ENCODE data around the gene TRIM46. TPM values are rescaled to one million over a fixed set of nuclear protein-coding genes. Genes with fewer than 3 reads are reported as not detected.

The TRIM46 gene
- total RNA-seq, 4 donors from 2014 or later, result 0.35 to 1.9 (median 0.40) TPM; not detected in 1

DNA sequence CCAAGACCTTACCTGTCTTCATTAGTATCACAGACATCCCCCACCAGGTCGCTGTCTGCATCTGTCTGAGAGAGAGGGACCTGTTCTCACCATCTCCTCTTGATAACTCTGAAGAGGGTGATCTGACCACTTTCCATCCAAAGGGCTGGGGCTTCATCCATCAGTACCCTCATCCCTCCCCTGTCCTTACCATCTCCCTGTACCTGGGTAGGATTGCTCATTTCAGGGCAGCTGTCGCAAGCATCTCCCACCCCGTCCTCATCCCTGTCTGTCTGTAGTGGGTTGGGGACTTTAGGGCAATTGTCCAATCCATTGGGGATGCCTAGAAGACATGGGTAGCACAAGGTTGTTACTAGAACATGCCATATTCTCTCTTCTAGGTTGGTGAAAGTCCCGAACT, 26.1 kb downstream of the TRIM46 start:
- no peak overlapping the region for H3K4me3 ChIP-seq
- peaks cover 0 to 63% of the 10 kb centered on the region in 2 donors for H3K36me3 ChIP-seq
- ATAC-seq, result no peak

DNA sequence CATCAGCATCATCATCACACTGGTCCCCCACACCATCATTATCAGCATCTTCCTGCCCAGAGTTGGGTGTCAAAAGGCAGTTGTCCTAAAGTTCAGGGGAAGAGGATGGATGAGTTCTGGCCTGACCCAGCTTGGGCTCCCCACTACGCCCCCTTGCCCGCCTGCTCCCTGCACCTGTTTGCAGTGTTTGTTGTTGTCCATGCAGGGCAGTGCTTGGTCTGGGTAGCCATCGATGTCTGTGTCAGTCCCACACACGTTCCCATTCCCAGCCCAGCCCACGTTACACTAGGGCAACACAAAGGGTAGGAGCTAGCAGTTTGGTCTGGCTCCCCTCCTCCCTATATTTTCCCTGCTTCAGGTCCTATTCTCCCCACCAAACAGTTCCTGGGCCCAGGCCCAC, 27.3 kb downstream of the TRIM46 start:
- no peak for ATAC-seq
- Histone ChIP-seq H3K36me3 (peaks cover 0 to 66% of the 10 kb centered on the region in 2 donors), H3K27ac (no peak overlapping the region), H3K4me3 (no peak overlapping the region), H3K9me3 (no peaks in the 10 kb centered on the region), H3K4me1 (peaks cover 0 to 23% (median 2%) of the 10 kb centered on the region in 3 donors), H3K27me3 (no peaks in the 10 kb centered on the region)
- 69 to 86% methylated on average over 4 to 5 of the region's 5 CpGs for WGBS, 2 donors (ENCODE audit: low coverage in 1 of 2)
- TF ChIP-seq EP300 (IDR thresholded peaks at IDR 0.05) (no peak), POLR2A (IDR thresholded peaks at IDR 0.05) (no peak), POLR2AphosphoS5 (IDR thresholded peaks at IDR 0.05) (no peak)
- TF ChIP-seq, protein P1, sequence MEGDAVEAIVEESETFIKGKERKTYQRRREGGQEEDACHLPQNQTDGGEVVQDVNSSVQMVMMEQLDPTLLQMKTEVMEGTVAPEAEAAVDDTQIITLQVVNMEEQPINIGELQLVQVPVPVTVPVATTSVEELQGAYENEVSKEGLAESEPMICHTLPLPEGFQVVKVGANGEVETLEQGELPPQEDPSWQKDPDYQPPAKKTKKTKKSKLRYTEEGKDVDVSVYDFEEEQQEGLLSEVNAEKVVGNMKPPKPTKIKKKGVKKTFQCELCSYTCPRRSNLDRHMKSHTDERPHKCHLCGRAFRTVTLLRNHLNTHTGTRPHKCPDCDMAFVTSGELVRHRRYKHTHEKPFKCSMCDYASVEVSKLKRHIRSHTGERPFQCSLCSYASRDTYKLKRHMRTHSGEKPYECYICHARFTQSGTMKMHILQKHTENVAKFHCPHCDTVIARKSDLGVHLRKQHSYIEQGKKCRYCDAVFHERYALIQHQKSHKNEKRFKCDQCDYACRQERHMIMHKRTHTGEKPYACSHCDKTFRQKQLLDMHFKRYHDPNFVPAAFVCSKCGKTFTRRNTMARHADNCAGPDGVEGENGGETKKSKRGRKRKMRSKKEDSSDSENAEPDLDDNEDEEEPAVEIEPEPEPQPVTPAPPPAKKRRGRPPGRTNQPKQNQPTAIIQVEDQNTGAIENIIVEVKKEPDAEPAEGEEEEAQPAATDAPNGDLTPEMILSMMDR (IDR thresholded peaks at IDR 0.05), result no peak

More for the DNA sequence above, 26.1 kb downstream of the TRIM46 start:
- no peak overlapping the region for H3K27ac ChIP-seq
- no peaks in the 10 kb centered on the region for H3K9me3 ChIP-seq
- H3K4me1 ChIP-seq, result peaks cover 0 to 24% (median 3%) of the 10 kb centered on the region in 3 donors
- WGBS, 2 donors (ENCODE audit: low coverage in 1 of 2), result 79 to 92% methylated on average over 2 to 4 of the region's 4 CpGs
- H3K27me3 ChIP-seq, result no peaks in the 10 kb centered on the region
- TF ChIP-seq, protein P1 (IDR thresholded peaks at IDR 0.05), result no peak
- TF ChIP-seq POLR2AphosphoS5 (IDR thresholded peaks at IDR 0.05) (no peak), POLR2A (IDR thresholded peaks at IDR 0.05) (no peak), EP300 (IDR thresholded peaks at IDR 0.05) (no peak)

DNA sequence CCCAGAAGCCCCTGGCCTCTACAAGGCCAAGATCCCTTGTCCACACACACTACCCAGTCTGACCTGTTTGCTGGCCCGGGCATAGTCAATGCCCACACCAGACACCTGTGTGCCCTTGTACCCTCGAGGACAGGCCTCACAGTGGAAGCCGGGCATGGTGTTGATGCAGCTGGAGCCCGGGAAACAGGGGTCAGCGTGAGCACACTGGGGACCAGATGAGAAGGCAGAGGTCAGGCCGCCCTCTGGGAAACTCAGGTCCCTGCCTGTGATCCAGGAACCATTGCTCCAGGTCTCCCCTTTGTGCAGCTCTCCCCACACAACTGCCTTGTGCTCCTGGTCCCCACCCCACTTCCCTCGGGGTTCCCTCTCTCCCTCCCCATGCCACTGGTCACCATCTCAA, 28.5 kb downstream of the TRIM46 start:
- 83 to 100% methylated on average over 1 of the region's 7 CpGs for whole genome bisulfite sequencing, 2 donors (ENCODE audit: low coverage in 1 of 2)
- H3K4me1 ChIP-seq, result peaks cover 0 to 23% (median 9%) of the 10 kb centered on the region in 3 donors
- ATAC-seq, result no peak
- peaks cover 0 to 59% of the 10 kb centered on the region in 2 donors for H3K36me3 ChIP-seq
- no peak overlapping the region for H3K27ac ChIP-seq
- H3K9me3 ChIP-seq, result no peaks in the 10 kb centered on the region
- no peak for TF ChIP-seq POLR2A (IDR thresholded peaks at IDR 0.05)
- TF ChIP-seq, protein P1 (IDR thresholded peaks at IDR 0.05), result no peak
- TF ChIP-seq EP300 (IDR thresholded peaks at IDR 0.05), result no peak
- no peak for TF ChIP-seq POLR2AphosphoS5 (IDR thresholded peaks at IDR 0.05)
- no peaks in the 10 kb centered on the region for H3K27me3 ChIP-seq
- no peak overlapping the region for H3K4me3 ChIP-seq

DNA sequence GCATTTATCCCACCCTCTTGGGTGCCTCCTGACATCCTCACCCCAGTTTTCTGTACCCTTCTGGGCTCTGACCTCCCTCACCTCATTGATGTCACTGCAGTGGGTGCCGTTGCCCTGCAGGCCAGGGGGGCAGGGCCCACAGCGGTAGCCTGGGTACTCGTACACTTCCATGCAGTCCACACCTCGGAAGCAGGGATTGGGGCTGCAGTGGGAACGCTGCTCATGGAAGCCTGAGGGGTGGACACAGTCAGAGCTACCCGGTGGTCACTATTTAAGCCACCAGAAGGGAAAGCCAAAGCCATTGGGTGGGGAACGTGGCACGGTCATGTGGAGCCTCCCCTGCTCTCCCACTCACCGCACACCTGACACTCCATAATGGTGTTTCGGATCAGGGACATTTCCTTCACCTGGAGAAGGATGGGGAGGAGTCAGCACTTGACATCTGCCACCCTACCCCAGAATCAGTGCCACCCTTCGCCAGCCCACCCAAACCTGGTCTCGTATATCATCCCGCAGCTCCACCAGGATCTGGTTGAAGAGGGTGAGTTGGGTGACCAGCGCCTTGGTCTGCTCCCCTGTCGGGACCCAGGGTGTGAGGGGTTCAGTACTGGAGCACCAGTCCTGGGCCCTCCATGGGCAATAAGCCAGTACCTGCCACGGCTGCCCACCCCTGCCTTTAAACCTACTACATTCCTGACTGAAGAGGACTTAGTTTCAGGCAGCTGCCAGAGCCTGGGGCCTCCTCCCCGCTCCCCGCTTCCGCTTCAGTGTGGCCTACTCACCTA, 29.3 kb downstream of the TRIM46 start:
- WGBS, 2 donors (ENCODE audit: low coverage in 1 of 2), result 68 to 80% methylated on average over 2 to 8 of the region's 19 CpGs
- no peaks in the 10 kb centered on the region for H3K27me3 ChIP-seq

More for the DNA sequence above, 29.3 kb downstream of the TRIM46 start:
- TF ChIP-seq EP300 (IDR thresholded peaks at IDR 0.05) (no peak), POLR2A (IDR thresholded peaks at IDR 0.05) (no peak), POLR2AphosphoS5 (IDR thresholded peaks at IDR 0.05) (no peak)
- TF ChIP-seq, protein P1 (IDR thresholded peaks at IDR 0.05), result no peak
- Histone ChIP-seq H3K36me3 (peaks cover 0 to 51% of the 10 kb centered on the region in 2 donors), H3K9me3 (no peaks in the 10 kb centered on the region), H3K27ac (no peak overlapping the region), H3K4me3 (no peak overlapping the region), H3K4me1 (peaks cover 0 to 30% (median 16%) of the 10 kb centered on the region in 3 donors)
- ATAC-seq, result no peak
